PC-3 (cell line): ENCODE data around the gene HDC. TPM values are rescaled to one million over a fixed set of nuclear protein-coding genes. Genes with fewer than 3 reads are reported as not detected.

Experiments
- ATAC-seq: fragments of 200-7000 bp; cut with Tn5 transposase; 2 replicates; pipeline ENCODE4 v1.9.1; 2020; ENCODE audit warnings: mild to moderate bottlenecking, moderate library complexity
- BruUV-seq: library from RNA; stranded (reverse); fragments of 400-500 nt; replicated peaks from 2 replicates; lab custom pipeline; 2021; lab: Mats Ljungman, UMichigan
- CTCF ChIA-PET: fragments of 300-600 bp; sonication (Branson Sonifier 250); formaldehyde crosslinking; loops from one replicate; lab custom pipeline; 2022; ENCODE audit warnings: antibody characterized with exemption; lab: Charles Lee
- POLR2A ChIA-PET: fragments of 300-600 bp; sonication (Branson Sonifier 250); formaldehyde crosslinking; loops from one replicate; lab custom pipeline; 2022; ENCODE audit warnings: antibody characterized with exemption; ENCODE audit not compliant: unreplicated experiment; lab: Charles Lee
- DNase-seq: peaks from one replicate; pipeline ENCODE4 v3.0.0-alpha.2; 2015
- H2AFZ ChIP-seq: fragments of 300-600 bp; sonication (generic); 2 replicates; pipeline ENCODE4 v1.6.0; 2016; ENCODE audit warnings: antibody characterized with exemption, low read length
- H3F3A ChIP-seq: fragments of 300-600 bp; sonication (generic); one replicate; pipeline ENCODE4 v1.6.0; 2017; ENCODE audit warnings: antibody characterized with exemption, low read length, control low read depth, mild to moderate bottlenecking; ENCODE audit not compliant: unreplicated experiment
- H3K27ac ChIP-seq: fragments of 300-600 bp; sonication (generic); 2 replicates; pipeline ENCODE4 v1.5.1; 2016; ENCODE audit warnings: mild to moderate bottlenecking, low read length
- H3K27me3 ChIP-seq: fragments of 300-600 bp; sonication (generic); 2 replicates; pipeline ENCODE4 v1.6.1; 2016; ENCODE audit warnings: low read length, mixed read lengths
- H3K36me3 ChIP-seq: fragments of 300-600 bp; sonication (generic); 2 replicates; pipeline ENCODE4 v1.6.1; 2016; ENCODE audit warnings: low read depth, mixed run types, low read length, mixed read lengths
- H3K4me1 ChIP-seq: fragments of 300-600 bp; sonication (generic); 2 replicates; pipeline ENCODE4 v1.5.1; 2016; ENCODE audit warnings: low read length; ENCODE audit not compliant: insufficient read depth
- H3K4me2 ChIP-seq: fragments of 300-600 bp; sonication (generic); 2 replicates; pipeline ENCODE4 v1.6.0; 2016; ENCODE audit warnings: low read length
- H3K4me3 ChIP-seq: fragments of 300-600 bp; sonication (generic); 2 replicates; pipeline ENCODE4 v1.5.1; 2016; ENCODE audit warnings: mild to moderate bottlenecking, low read length, mixed read lengths
- H3K79me2 ChIP-seq: fragments of 300-600 bp; sonication (generic); 2 replicates; pipeline ENCODE4 v1.6.1; 2017; ENCODE audit warnings: low read length, mixed read lengths
- H3K9ac ChIP-seq: fragments of 300-600 bp; sonication (generic); 2 replicates; pipeline ENCODE4 v1.6.0; 2016; ENCODE audit warnings: mild to moderate bottlenecking, low read length
- H3K9me2 ChIP-seq: fragments of 300-600 bp; sonication (generic); replicated peaks from 2 replicates; pipeline ENCODE4 v1.6.1; 2016; ENCODE audit warnings: mixed run types, low read length, mixed read lengths
- H3K9me3 ChIP-seq: fragments of 300-600 bp; sonication (generic); 2 replicates; pipeline ENCODE4 v1.6.1; 2016; ENCODE audit warnings: low read length, mixed read lengths
- H4K20me1 ChIP-seq: fragments of 300-600 bp; sonication (generic); 2 replicates; pipeline ENCODE4 v1.6.1; 2016; ENCODE audit warnings: low read length, mixed read lengths
- EZH2 ChIP-seq: fragments of 300-600 bp; sonication (generic); IDR thresholded peaks from one replicate; pipeline ENCODE4 v1.6.1; 2017; ENCODE audit warnings: antibody characterized with exemption, mild to moderate bottlenecking, low read length; ENCODE audit not compliant: unreplicated experiment
- EZH2phosphoT487 ChIP-seq: fragments of 300-600 bp; sonication (generic); IDR thresholded peaks from 2 replicates; pipeline ENCODE4 v1.6.1; 2018; ENCODE audit warnings: mild to moderate bottlenecking, antibody characterized with exemption, low read length, borderline replicate concordance
- intact Hi-C: fragments of 100-400 bp; cut with micrococcal nuclease; formaldehyde crosslinking; loops from 2 replicates; pipeline ENCODE4 v1.9.0; 2023
- total RNA-seq: library from RNA; depleted of rRNA; stranded (reverse); fragments of >200 nt; gene quantifications from 2 replicates; pipeline ENCODE4 v1.2.3, GENCODE V29; 2014
- TF ChIP-seq, protein P1 (sequence below): fragments of 300-600 bp; sonication (generic); conservative IDR thresholded peaks from 2 replicates; pipeline ENCODE4 v1.5.1; 2017; ENCODE audit warnings: antibody characterized with exemption, low read depth, mild to moderate bottlenecking, low read length

Gene HDC
- total RNA-seq, 1 experiment from 2014 or later, result not detected

DNA sequence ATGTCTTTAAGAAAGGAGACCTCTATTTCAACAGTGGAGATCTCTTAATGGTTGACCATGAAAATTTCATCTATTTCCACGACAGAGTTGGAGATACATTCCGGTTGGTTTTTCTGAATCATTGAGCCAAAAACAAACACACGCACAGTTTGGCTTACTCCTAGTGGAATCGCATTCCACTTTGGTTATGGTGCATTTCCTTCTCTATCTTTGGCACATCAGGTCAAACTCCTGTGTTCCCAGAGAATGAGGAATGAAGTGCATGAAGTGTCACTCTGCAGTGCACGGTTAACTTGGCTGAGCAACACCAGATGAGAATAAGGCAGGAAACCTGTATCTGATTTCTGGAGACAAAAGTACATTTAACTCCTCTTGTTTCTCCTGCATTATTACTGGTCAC, 38.5 kb downstream of the HDC start:
- no peak overlapping the region for H3K9ac ChIP-seq
- intact Hi-C loops, result no loop called here
- no peaks in the 10 kb centered on the region for H3K27me3 ChIP-seq
- H2AFZ ChIP-seq, result no peak overlapping the region
- DNase-seq (peak; percentile 23), ATAC-seq (peak; percentile 18; the same call in 1 of the 2 replicates)
- no peaks in the 10 kb centered on the region for H3K9me2 ChIP-seq
- TF ChIP-seq, protein P1, sequence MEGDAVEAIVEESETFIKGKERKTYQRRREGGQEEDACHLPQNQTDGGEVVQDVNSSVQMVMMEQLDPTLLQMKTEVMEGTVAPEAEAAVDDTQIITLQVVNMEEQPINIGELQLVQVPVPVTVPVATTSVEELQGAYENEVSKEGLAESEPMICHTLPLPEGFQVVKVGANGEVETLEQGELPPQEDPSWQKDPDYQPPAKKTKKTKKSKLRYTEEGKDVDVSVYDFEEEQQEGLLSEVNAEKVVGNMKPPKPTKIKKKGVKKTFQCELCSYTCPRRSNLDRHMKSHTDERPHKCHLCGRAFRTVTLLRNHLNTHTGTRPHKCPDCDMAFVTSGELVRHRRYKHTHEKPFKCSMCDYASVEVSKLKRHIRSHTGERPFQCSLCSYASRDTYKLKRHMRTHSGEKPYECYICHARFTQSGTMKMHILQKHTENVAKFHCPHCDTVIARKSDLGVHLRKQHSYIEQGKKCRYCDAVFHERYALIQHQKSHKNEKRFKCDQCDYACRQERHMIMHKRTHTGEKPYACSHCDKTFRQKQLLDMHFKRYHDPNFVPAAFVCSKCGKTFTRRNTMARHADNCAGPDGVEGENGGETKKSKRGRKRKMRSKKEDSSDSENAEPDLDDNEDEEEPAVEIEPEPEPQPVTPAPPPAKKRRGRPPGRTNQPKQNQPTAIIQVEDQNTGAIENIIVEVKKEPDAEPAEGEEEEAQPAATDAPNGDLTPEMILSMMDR, result no peak
- TF ChIP-seq EZH2, result no peak
- TF ChIP-seq EZH2phosphoT487, result no peak
- H3K4me2 ChIP-seq, result no peak overlapping the region
- H3K36me3 ChIP-seq, result no peaks in the 10 kb centered on the region
- no TSS peak for BruUV-seq
- no peaks in the 10 kb centered on the region for H4K20me1 ChIP-seq
- no peak overlapping the region for H3K4me3 ChIP-seq
- 0 out of 2 replicates have a peak, but pooled peaks cover 4% of the 10 kb centered on the region for H3K4me1 ChIP-seq
- ChIA-PET CTCF (no interaction called here), POLR2A (no interaction called here)
- H3K79me2 ChIP-seq, result no peaks in the 10 kb centered on the region
- no peaks in the 10 kb centered on the region for H3K9me3 ChIP-seq
- no peak overlapping the region for H3K27ac ChIP-seq
- H3F3A ChIP-seq, result no peaks in the 10 kb centered on the region

DNA sequence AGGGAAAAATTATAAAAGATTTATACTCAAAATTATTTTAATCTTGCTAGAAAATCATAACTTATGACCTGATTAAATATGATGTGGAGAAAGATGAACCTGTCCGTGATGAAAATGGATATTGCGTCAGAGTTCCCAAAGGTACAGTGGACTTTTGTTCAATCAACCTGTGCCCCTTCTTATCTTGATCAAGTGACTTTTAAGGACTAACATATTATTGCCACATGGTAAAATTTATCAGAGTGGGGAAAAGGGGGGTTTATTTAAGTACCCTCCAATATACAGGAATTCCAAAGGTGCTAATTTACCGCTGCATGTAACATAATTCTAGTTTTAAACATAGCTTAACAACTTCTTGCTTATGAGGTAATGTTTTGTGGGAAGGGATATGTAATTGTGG, 39.6 kb downstream of the HDC start:
- DNase-seq, result no peak
- 0 out of 2 replicates have a peak, but pooled peaks cover 4% of the 10 kb centered on the region for H3K4me1 ChIP-seq
- intact Hi-C loops, result no loop called here
- H3K9ac ChIP-seq, result no peak overlapping the region
- H3K4me3 ChIP-seq, result no peak overlapping the region
- H3K27me3 ChIP-seq, result no peaks in the 10 kb centered on the region
- BruUV-seq, result no TSS peak
- ChIA-PET POLR2A (no interaction called here), CTCF (no interaction called here)
- no peak overlapping the region for H3K27ac ChIP-seq
- no peaks in the 10 kb centered on the region for H3K36me3 ChIP-seq
- H3K9me3 ChIP-seq, result no peaks in the 10 kb centered on the region
- no peak for ATAC-seq
- no peak overlapping the region for H3K4me2 ChIP-seq
- no peak overlapping the region for H2AFZ ChIP-seq
- no peaks in the 10 kb centered on the region for H3K9me2 ChIP-seq
- TF ChIP-seq EZH2 (no peak), EZH2phosphoT487 (no peak)
- TF ChIP-seq, protein P1, result no peak
- no peaks in the 10 kb centered on the region for H3F3A ChIP-seq
- no peaks in the 10 kb centered on the region for H4K20me1 ChIP-seq
- no peaks in the 10 kb centered on the region for H3K79me2 ChIP-seq

DNA sequence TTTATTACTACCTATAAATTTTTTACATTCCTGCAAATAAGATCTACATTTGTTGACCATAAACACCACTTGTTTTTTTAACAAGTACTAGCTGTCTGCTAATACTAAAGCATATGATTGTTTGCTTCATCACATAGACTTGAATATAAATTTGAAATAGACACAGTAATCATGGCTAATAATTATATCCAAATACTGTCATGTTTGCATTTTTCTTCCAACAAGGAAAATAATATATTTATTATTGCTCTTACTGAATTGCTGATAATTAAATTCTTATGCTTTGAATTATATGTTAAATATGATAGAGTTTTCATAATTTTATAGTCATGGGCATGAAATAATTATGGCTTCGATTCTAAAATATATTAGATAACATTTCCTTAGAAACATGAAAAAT, 40.5 kb downstream of the HDC start:
- DNase-seq (no peak), ATAC-seq (no peak)
- Histone ChIP-seq H3K27ac (no peak overlapping the region), H4K20me1 (no peaks in the 10 kb centered on the region), H2AFZ (no peak overlapping the region), H3K4me3 (no peak overlapping the region), H3K9ac (no peak overlapping the region), H3K4me2 (no peak overlapping the region), H3K79me2 (no peaks in the 10 kb centered on the region), H3K4me1 (0 out of 2 replicates have a peak, but pooled peaks cover 4% of the 10 kb centered on the region), H3K9me3 (no peaks in the 10 kb centered on the region), H3K27me3 (no peaks in the 10 kb centered on the region), H3K9me2 (no peaks in the 10 kb centered on the region), H3F3A (no peaks in the 10 kb centered on the region), H3K36me3 (no peaks in the 10 kb centered on the region)
- BruUV-seq, result no TSS peak
- ChIA-PET CTCF (no interaction called here), POLR2A (no interaction called here)
- TF ChIP-seq, protein P1, result no peak
- TF ChIP-seq EZH2phosphoT487 (no peak), EZH2 (no peak)
- intact Hi-C loops, result no loop called here
